Activated T-helper 2 cell treated with anti-CD3 and anti-CD28 coated beads, Interferon-gamma antibody, Interleukin-2, Interleukin-4, amounts not matched to agents 10 μg/mL and 5 μg/mL and 100 μg/mL, durations not matched to agents 14 hours and 24 hours and 36 hours (primary cell): ENCODE data around the gene HPS1. TPM values are rescaled to one million over a fixed set of nuclear protein-coding genes. Genes with fewer than 3 reads are reported as not detected.

Source experiments
- DNase-seq: peaks from one replicate; pipeline ENCODE4 v3.0.0; 2021; ENCODE audit warnings: low spot score
- H3K27ac Mint-ChIP-seq: one replicate; pipeline ENCODE4 v1.8.0; 2021; ENCODE audit warnings: mixed read lengths
- H3K27me3 Mint-ChIP-seq: one replicate; pipeline ENCODE4 v1.8.0; 2021; ENCODE audit warnings: low read depth, mixed read lengths
- H3K36me3 Mint-ChIP-seq: one replicate; pipeline ENCODE4 v1.8.0; 2021; ENCODE audit warnings: low read depth, mixed read lengths
- H3K4me1 Mint-ChIP-seq: one replicate; pipeline ENCODE4 v1.8.0; 2021; ENCODE audit warnings: low read depth, mixed read lengths
- H3K4me3 Mint-ChIP-seq: one replicate; pipeline ENCODE4 v1.8.0; 2021; ENCODE audit warnings: low read depth, mild to moderate bottlenecking, moderate library complexity, mixed read lengths
- H3K9me3 Mint-ChIP-seq: one replicate; pipeline ENCODE4 v1.8.0; 2021; ENCODE audit warnings: mixed read lengths
- intact Hi-C: fragments of 100-400 bp; cut with micrococcal nuclease; formaldehyde crosslinking; loops from one replicate; pipeline ENCODE4 v1.15.1; 2023
- total RNA-seq: library from RNA; stranded (reverse); gene quantifications from 2 replicates; pipeline ENCODE4 v1.2.3, GENCODE V29; 2022

The HPS1 gene
- total RNA-seq, 1 donor from 2014 or later = 62.0 TPM

GRCh38 chr10:98380493-98381339, 66.0 kb downstream of the HPS1 start:
- Mint-ChIP-seq H3K36me3 (no peaks in the 10 kb centered on the region), H3K27ac (no peak overlapping the region), H3K9me3 (no peaks in the 10 kb centered on the region), H3K4me1 (no peaks in the 10 kb centered on the region), H3K4me3 (no peak overlapping the region), H3K27me3 (no peaks in the 10 kb centered on the region)
- intact Hi-C loops = no loop called here
- DNase-seq = no peak

DNA sequence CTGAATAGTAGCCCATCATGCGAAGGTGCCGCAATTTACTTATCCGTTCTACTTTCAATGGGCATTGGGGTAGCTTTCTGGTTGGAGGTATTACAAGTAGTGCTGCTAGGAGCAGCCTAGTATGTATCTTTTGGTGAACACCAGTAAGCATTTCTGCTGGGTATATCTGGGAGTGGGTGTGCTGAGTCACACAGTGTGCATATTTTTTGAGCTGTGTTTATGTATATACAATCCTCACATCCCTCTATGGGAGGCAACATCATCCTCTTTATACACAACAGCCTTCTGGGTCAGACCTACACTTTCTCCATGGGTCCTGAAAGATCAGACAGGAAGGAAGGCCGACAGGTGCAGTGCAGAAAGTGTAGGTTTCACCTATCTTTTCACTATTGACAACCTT, 68.0 kb downstream of the HPS1 start:
- Mint-ChIP-seq H3K4me1 (no peaks in the 10 kb centered on the region), H3K4me3 (no peak overlapping the region), H3K27me3 (peaks cover 7% of the 10 kb centered on the region), H3K36me3 (no peaks in the 10 kb centered on the region), H3K9me3 (no peaks in the 10 kb centered on the region), H3K27ac (no peak overlapping the region)
- no peak for DNase-seq
- intact Hi-C loops = no loop called here

DNA sequence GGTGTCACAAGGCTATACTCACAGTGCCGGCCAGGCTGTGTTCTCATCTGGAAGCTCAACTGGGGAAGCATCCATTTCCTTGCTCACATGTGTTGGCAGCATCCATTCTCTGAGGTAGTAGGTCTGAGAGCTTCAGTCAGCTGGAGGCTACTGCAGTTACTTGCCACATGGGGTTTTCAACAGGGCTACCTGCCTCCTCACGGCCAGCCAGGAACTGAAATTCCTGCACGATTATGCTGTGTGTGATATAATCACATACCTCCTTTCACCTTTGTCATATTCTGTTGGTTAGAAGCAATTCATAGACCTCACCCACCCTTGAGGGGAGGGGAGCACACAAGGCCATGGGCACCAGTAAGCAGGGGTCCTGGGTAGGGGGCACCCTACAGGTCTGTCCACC, 69.2 kb downstream of the HPS1 start:
- H3K27ac Mint-ChIP-seq = no peak overlapping the region
- no peak overlapping the region for H3K4me3 Mint-ChIP-seq
- intact Hi-C loops = no loop called here
- no peaks in the 10 kb centered on the region for H3K36me3 Mint-ChIP-seq
- H3K27me3 Mint-ChIP-seq = peaks cover 11% of the 10 kb centered on the region
- H3K9me3 Mint-ChIP-seq = no peaks in the 10 kb centered on the region
- DNase-seq = no peak
- H3K4me1 Mint-ChIP-seq = no peaks in the 10 kb centered on the region

DNA sequence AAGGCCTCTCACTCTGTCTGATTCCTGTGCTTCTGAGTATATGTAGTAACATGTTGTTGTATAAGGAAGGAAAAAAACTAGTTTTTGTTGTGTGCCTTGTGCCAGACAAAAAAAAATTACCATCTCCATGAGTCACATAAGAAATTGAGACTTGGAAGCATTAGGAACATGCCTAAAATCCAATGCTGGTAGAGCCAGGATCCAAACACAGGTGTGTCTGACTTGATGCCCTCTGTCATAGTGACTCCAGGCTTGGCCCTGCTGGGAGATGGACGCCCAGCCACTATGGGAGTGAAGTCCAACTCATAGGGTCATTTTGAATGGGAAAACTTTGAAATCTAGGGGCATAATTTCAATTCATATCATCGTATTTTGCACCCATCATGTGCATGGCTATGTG, 69.7 kb downstream of the HPS1 start:
- no peaks in the 10 kb centered on the region for H3K4me1 Mint-ChIP-seq
- H3K36me3 Mint-ChIP-seq = no peaks in the 10 kb centered on the region
- peaks cover 11% of the 10 kb centered on the region for H3K27me3 Mint-ChIP-seq
- no peaks in the 10 kb centered on the region for H3K9me3 Mint-ChIP-seq
- intact Hi-C loops = no loop called here
- no peak overlapping the region for H3K4me3 Mint-ChIP-seq
- no peak for DNase-seq
- no peak overlapping the region for H3K27ac Mint-ChIP-seq

DNA sequence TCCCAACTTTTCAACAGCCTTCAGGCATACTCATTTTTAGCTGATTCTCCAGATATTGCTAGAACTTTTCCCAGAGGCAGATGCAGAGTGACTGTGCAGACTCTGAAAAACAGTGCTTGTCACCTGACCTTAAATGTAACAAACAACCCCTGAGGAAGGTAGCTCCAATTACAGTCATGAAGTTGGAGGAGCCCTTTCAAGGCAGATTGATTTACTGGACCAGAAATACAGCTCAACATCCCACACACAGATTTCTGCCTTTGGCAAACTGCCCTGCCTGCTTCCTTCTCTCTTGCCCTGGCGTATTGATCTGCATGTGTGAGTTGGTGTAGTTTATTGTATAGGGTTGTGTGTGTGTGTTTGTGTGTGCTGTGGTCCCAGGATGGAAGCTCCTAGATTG, 70.2 kb downstream of the HPS1 start:
- no peaks in the 10 kb centered on the region for H3K4me1 Mint-ChIP-seq

DNA sequence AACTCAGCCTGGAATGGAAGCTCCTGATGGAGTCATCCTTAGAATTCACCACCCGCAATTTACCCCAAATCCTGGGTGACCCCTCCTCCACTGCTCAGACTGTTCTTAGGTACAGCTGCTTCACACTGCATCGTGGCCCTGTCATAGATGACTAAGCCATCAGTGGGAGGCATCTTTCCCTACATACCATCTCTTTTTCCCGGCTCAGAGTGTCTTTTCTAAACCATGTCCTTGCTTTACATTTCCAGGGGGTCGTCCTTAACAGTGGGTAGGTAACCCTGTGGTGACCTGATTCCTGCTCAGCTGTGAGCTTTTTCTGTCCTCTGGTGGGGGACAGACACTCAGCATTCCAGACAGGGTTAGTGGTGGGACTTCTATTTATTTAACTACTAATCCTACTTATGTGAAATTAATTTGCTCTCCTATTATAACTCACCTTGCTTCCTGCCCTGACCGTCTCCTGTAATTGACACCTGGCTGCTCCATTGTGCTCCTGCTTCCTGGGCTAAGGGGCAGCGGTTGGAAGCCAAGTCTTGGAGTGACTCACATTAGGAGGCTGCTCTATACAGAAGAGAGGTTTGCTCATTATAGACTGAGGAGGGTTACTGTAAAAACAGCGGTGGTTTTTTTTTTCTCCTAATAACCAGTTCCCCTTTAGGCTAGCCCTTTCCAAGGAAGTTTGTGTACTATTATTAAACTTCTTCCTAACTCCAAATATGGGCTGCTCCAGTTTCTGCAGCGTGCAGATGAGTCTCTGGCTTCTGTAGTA, 72.3 kb downstream of the HPS1 start:
- no peak overlapping the region for H3K4me3 Mint-ChIP-seq
- intact Hi-C loops = no loop called here
- peaks cover 13% of the 10 kb centered on the region for H3K27me3 Mint-ChIP-seq
- no peaks in the 10 kb centered on the region for H3K4me1 Mint-ChIP-seq
- no peaks in the 10 kb centered on the region for H3K9me3 Mint-ChIP-seq
- no peak overlapping the region for H3K27ac Mint-ChIP-seq
- no peak for DNase-seq
- H3K36me3 Mint-ChIP-seq = no peaks in the 10 kb centered on the region

More for the DNA sequence above, 70.2 kb downstream of the HPS1 start:
- Mint-ChIP-seq H3K27me3 (peaks cover 13% of the 10 kb centered on the region), H3K9me3 (no peaks in the 10 kb centered on the region), H3K4me3 (no peak overlapping the region), H3K36me3 (no peaks in the 10 kb centered on the region), H3K27ac (no peak overlapping the region)
- no peak for DNase-seq
- intact Hi-C loops = no loop called here

DNA sequence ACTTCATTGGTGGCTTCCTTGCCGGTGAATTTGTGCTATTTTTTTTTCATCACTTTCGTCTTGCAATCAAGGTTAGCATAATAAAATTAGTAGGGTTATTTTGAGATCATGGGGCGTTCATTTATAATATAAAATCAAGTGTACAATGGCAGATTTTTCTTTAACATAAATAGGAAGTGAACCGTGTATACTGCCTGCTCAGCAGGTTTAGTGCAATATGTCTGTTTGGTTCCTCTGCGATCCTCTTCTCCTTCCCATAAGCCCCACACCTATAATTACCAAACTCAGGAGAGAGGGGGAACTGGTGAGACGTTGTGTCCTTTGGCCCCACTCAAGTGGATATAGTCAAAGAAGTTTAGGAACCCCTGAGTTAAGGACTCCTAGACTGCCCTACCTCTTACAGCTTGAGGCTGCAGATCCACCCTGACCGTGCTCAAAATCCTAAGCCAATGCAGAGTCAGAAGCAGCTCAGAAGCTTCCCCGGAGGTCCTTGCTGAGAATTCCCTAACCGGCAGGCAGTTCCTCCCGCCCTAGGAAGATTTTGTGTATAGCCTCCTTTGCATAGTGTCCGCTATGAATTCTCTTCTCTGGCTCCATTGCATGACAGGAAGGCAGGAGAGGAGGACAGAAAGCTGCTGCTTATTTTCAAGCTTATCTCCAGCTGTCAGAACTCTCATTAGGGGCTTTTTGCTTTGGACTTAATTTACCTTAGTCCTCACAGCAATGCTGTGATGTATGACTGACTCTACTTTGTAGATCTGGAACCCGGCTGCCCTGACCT, 73.3 kb downstream of the HPS1 start:
- Mint-ChIP-seq H3K4me3 (no peak overlapping the region), H3K27me3 (peaks cover 13% of the 10 kb centered on the region), H3K9me3 (no peaks in the 10 kb centered on the region), H3K4me1 (no peaks in the 10 kb centered on the region), H3K27ac (no peak overlapping the region), H3K36me3 (no peaks in the 10 kb centered on the region)
- intact Hi-C loops = no loop called here
- no peak for DNase-seq

DNA sequence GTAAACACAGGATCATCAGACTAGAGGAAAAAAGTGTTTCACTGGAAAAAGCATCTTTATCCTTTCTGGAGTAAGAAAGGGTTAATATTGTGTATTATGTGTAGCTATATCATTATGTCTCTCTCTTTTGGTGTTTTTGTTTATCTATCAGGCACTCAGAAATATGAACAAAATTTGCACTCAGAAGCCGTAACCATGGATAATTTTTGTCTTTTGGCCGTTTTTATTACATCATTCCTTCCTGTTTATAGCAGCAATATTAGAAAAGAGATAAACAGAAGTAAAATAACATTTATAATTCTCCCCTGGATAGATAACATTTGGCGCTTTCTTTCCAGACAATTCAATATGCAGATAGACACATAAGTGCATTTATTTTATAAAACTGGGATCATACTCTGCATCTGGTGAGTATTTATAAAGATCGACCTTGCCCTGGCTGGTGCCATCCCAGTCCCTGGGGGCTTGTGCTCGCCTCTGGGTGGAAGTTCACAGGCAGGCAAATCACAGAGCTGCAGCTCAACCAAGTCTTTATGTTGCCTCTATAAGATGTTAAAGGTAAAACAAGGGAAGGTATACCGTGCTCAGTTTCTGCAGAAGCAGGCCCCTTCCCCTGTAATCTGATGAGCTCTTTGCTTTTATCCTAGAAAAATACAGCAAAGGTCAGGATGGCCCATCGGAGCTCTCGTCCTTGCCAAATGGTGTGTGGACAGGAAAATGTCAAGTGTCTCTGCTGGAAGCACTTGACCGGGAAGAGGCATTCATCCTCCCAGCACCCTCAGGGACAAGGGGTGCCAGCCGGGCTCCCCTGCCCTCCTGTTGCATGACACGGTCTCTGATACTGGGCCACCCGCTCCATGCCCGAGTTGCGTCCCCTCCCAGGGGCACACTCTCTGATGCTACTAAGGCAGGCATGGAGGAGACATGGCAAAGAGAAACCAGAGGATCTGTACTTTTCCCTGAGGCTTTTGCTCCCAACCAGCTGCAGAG, 75.6 kb downstream of the HPS1 start:
- H3K9me3 Mint-ChIP-seq = no peaks in the 10 kb centered on the region
- no peaks in the 10 kb centered on the region for H3K36me3 Mint-ChIP-seq
- no peak overlapping the region for H3K27ac Mint-ChIP-seq
- no peaks in the 10 kb centered on the region for H3K4me1 Mint-ChIP-seq
- peaks cover 13% of the 10 kb centered on the region for H3K27me3 Mint-ChIP-seq
- H3K4me3 Mint-ChIP-seq = no peak overlapping the region
- DNase-seq = no peak
- intact Hi-C loops = no loop called here

DNA sequence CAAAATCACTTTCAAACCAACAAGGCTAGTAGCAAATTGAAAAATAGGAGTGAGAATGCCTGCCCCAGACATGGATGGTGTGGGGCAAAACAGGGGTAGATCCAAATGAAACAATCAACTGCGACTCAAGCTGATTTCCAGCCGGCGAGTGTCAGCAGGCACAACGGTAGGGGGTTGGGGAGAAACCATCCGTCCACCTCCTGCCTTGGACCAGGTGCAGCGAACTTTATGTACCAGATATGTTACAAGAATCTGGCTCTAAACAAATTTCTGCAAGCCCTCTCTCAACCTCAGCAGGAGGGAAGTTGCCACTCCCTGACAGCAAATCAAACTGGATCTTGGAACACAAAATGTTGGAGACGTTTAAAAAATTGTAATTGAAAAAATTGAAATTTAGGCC, 76.9 kb downstream of the HPS1 start:
- Mint-ChIP-seq H3K27me3 (peaks cover 11% of the 10 kb centered on the region), H3K4me3 (no peak overlapping the region), H3K27ac (no peak overlapping the region), H3K4me1 (no peaks in the 10 kb centered on the region), H3K9me3 (no peaks in the 10 kb centered on the region), H3K36me3 (no peaks in the 10 kb centered on the region)
- no peak for DNase-seq
- intact Hi-C loops = no loop called here

DNA sequence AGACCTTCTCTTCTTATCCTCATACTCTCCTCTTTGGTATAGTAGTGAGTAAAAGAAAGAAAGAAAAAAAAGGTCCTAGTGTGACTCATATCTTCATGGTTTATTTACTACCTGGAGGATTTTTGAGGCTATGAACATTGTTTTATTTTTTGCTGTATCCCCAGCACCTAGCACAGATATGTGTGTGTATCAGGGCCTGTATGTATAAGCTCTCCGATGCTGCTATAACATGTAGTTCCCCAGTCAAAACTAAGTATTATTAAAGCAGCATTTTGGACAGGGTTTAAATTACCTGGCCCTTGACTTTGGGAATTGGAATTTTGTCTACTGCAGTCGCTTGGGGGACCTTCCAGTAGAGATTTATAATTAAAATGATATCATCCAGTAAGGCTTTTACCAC, 78.1 kb downstream of the HPS1 start:
- Mint-ChIP-seq H3K4me1 (no peaks in the 10 kb centered on the region), H3K9me3 (no peaks in the 10 kb centered on the region), H3K27me3 (peaks cover 5% of the 10 kb centered on the region), H3K27ac (no peak overlapping the region), H3K4me3 (no peak overlapping the region), H3K36me3 (no peaks in the 10 kb centered on the region)
- no peak for DNase-seq
- intact Hi-C loops = no loop called here

GRCh38 chr10:98367604-98368451, 78.9 kb downstream of the HPS1 start:
- DNase-seq = no peak
- no peak overlapping the region for H3K4me3 Mint-ChIP-seq
- H3K27ac Mint-ChIP-seq = no peak overlapping the region
- H3K4me1 Mint-ChIP-seq = no peaks in the 10 kb centered on the region
- intact Hi-C loops = no loop called here
- peaks cover 2% of the 10 kb centered on the region for H3K27me3 Mint-ChIP-seq
- no peaks in the 10 kb centered on the region for H3K9me3 Mint-ChIP-seq
- no peaks in the 10 kb centered on the region for H3K36me3 Mint-ChIP-seq
